Stimulated activated CD4-positive, alpha-beta T cell treated with anti-CD3 and anti-CD28 coated beads, Interleukin-12 subunit alpha, Interleukin-12 subunit beta, amount 100 ng/mL, for 24 hours (primary cell): ENCODE data around the gene HMCN1.

ENCODE experiments used
- DNase-seq, 2 experiments: peaks; one replicate each; pipeline ENCODE4 v3.0.0-alpha.2; 2020; ENCODE audit warnings: low read depth in 2 of 2

HMCN1 gene

GRCh38 chr1:186030453-186030852 is 296.3 kb downstream of the HMCN1 start:
- no peak for DNase-seq

- no peak for DNase-seq
Observed at GRCh38 chr1:186033847-186034271, 299.7 kb downstream of the HMCN1 start.

GRCh38 chr1:186042230-186042629 is 308.0 kb downstream of the HMCN1 start:
- no peak for DNase-seq

GRCh38 chr1:186043296-186043695 is 309.1 kb downstream of the HMCN1 start:
- no peak for DNase-seq

GRCh38 chr1:186044079-186044685 is 310.0 kb downstream of the HMCN1 start:
- no peak for DNase-seq

GRCh38 chr1:186046437-186047211 is 312.4 kb downstream of the HMCN1 start:
- DNase-seq = no peak

GRCh38 chr1:186050360-186050759 is 316.2 kb downstream of the HMCN1 start:
- no peak for DNase-seq

- DNase-seq = no peak
Observed at GRCh38 chr1:186054003-186054402, 319.8 kb downstream of the HMCN1 start.

- DNase-seq = no peak
Observed at GRCh38 chr1:186054932-186055331, 320.7 kb downstream of the HMCN1 start.

- DNase-seq = no peak
Observed at GRCh38 chr1:186055846-186056245, 321.7 kb downstream of the HMCN1 start.

- no peak for DNase-seq
Observed at GRCh38 chr1:186057086-186057485, 322.9 kb downstream of the HMCN1 start.

GRCh38 chr1:186059311-186059710 is 325.1 kb downstream of the HMCN1 start:
- no peak for DNase-seq

GRCh38 chr1:186059752-186060151 is 325.6 kb downstream of the HMCN1 start:
- DNase-seq = no peak

GRCh38 chr1:186060226-186060625 is 326.0 kb downstream of the HMCN1 start:
- DNase-seq = no peak

- DNase-seq = no peak
Observed at GRCh38 chr1:186063091-186063657, 329.0 kb downstream of the HMCN1 start.

GRCh38 chr1:186066411-186066810 is 332.2 kb downstream of the HMCN1 start:
- DNase-seq = no peak

- no peak for DNase-seq
Observed at GRCh38 chr1:186073697-186074096, 339.5 kb downstream of the HMCN1 start.

GRCh38 chr1:186076006-186076405 is 341.8 kb downstream of the HMCN1 start:
- DNase-seq = no peak

- no peak for DNase-seq
Observed at GRCh38 chr1:186078245-186078644, 344.1 kb downstream of the HMCN1 start.

GRCh38 chr1:186079084-186079684 is 345.0 kb downstream of the HMCN1 start:
- DNase-seq = no peak

- DNase-seq = no peak
Observed at GRCh38 chr1:186082235-186082937, 348.2 kb downstream of the HMCN1 start.

GRCh38 chr1:186086583-186086982 is 352.4 kb downstream of the HMCN1 start:
- DNase-seq = no peak
